ENCODE data around the gene DCAF10. TPM values are rescaled to one million over a fixed set of nuclear protein-coding genes. Genes with fewer than 3 reads are reported as not detected.

The DCAF10 gene
- total and polyA plus RNA-seq, 2 of the 13 experiments (the other 11 are each of a cell fraction or from before 2014, with no cell fraction given), result 9.2 to 20.3 TPM

DNA sequence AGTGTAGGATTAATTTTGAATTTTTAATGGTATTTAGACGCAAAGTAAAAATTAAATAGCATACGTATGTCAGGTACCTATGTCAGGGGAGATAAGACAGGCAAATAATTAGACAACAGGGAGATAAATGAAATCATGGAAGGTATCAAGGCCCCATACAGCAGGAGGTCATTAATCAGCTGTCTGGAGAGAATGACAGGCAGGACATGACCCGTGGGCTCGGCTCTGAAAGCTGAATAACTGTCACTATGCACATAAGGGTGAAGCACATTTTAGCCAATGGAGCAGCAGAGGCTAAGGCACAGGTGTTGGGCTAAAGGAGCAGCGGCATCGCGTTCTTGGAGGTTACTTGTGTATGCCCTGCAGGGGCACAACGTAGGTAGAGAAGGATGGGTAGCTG is 91.5 kb downstream of the DCAF10 start:
- Histone ChIP-seq H3K4me1 (ENCODE audit: insufficient read depth, low read length) (no peaks in the 10 kb centered on the region), H3K79me2 (ENCODE audit: insufficient read depth, low read length) (no peaks in the 10 kb centered on the region), H3K9me3 (ENCODE audit: low read length) (no peaks in the 10 kb centered on the region), H3K4me3 (replicated peaks in 1 of 3; ENCODE audit: insufficient read depth in 1 of 3, low read depth in 2 of 3, low read length in 3 of 3) (no peak overlapping the region), H2AFZ (ENCODE audit: low read length) (no peak overlapping the region), H3K27me3 (ENCODE audit: control insufficient read depth in 1 of 2, insufficient read depth in 2 of 2, low read length in 2 of 2) (no peaks in the 10 kb centered on the region), H3K4me2 (ENCODE audit: low read depth, low read length) (no peak overlapping the region), H3K36me3 (replicated peaks in 1 of 2; ENCODE audit: control insufficient read depth in 1 of 2, insufficient read depth in 2 of 2, low read length in 2 of 2) (peaks cover 5 to 32% of the 10 kb centered on the region in 2 experiments; a peak in 4 of 5 replicates), H4K20me1 (ENCODE audit: insufficient read depth, low read length) (no peaks in the 10 kb centered on the region), H3K27ac (ENCODE audit: extremely low read length, insufficient read depth, low read length) (no peak overlapping the region), H3K9ac (ENCODE audit: insufficient read depth, low read depth, low read length) (no peak overlapping the region)
- intact Hi-C loops (cut with micrococcal nuclease; ENCODE audit: unreplicated experiment), result no loop called here
- BruUV-seq (replicated peaks), result no TSS peak
- in situ Hi-C loops (cut with HindIII; ENCODE audit: extremely low pct_ligation_motif_present, low pct_unique_long_range_greater_than_20kb), result no loop called here
- DNase-seq (ENCODE audit: low spot score), result no peak
- 95% methylated on average over 8 of the region's 8 CpGs for WGBS (ENCODE audit: low lambda C conversion rate)
- ChIA-PET POLR2A (no interaction called here), CTCF (ENCODE audit: low intra/inter-chr PET ratio, low total read pairs) (no interaction called here)
- ATAC-seq, result no peak
- TF ChIP-seq ONECUT2 (CRISPR knock-in tag; IDR thresholded peaks at IDR 0.05) (no peak), ZNF557 (CRISPR knock-in tag; IDR thresholded peaks at IDR 0.05) (no peak), ZNF569 (CRISPR knock-in tag; IDR thresholded peaks at IDR 0.05; ENCODE audit: borderline replicate concordance) (no peak), NONO (IDR thresholded peaks at IDR 0.05) (no peak), NONO (CRISPR knock-in tag; conservative IDR thresholded peaks at IDR 0.05) (no peak), ASH2L (IDR thresholded peaks at IDR 0.05; ENCODE audit: insufficient read length, low read depth, low read length) (no peak), ZFP36L2 (CRISPR knock-in tag; IDR thresholded peaks at IDR 0.05) (no peak)
- TF ChIP-seq, protein P1, sequence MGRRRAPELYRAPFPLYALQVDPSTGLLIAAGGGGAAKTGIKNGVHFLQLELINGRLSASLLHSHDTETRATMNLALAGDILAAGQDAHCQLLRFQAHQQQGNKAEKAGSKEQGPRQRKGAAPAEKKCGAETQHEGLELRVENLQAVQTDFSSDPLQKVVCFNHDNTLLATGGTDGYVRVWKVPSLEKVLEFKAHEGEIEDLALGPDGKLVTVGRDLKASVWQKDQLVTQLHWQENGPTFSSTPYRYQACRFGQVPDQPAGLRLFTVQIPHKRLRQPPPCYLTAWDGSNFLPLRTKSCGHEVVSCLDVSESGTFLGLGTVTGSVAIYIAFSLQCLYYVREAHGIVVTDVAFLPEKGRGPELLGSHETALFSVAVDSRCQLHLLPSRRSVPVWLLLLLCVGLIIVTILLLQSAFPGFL (CRISPR knock-in tag; IDR thresholded peaks at IDR 0.05), result no peak
- FAIRE-seq, result no peak

DNA sequence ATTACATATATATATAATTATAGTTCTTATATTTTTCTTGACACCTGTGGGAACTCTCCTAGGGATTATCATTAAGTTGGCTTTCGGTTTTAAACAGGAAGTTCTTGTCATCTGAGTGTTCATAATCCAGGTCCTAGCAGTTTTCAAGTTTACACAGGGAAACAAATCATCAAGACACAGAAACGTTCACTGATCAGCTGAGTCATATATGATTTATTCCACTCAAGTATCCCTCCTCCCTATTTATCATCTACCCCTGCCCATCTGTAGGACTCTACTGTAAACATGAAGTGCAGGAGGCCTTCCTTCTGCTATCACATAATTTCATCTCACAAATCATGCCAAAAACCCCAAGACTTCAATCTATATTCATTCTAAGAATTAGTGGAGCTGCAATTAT is 97.1 kb downstream of the DCAF10 start:
- Histone ChIP-seq H3K27me3 (ENCODE audit: control insufficient read depth in 1 of 2, insufficient read depth in 2 of 2, low read length in 2 of 2) (no peaks in the 10 kb centered on the region), H3K4me1 (ENCODE audit: insufficient read depth, low read length) (peaks cover 14% of the 10 kb centered on the region), H3K4me3 (replicated peaks in 1 of 3; ENCODE audit: insufficient read depth in 1 of 3, low read depth in 2 of 3, low read length in 3 of 3) (no peak overlapping the region), H3K36me3 (replicated peaks in 1 of 2; ENCODE audit: control insufficient read depth in 1 of 2, insufficient read depth in 2 of 2, low read length in 2 of 2) (peaks cover 5 to 37% of the 10 kb centered on the region in 2 experiments; a peak in 4 of 5 replicates), H2AFZ (ENCODE audit: low read length) (no peak overlapping the region), H3K9ac (ENCODE audit: insufficient read depth, low read depth, low read length) (no peak overlapping the region), H3K27ac (ENCODE audit: extremely low read length, insufficient read depth, low read length) (no peak overlapping the region), H3K9me3 (ENCODE audit: low read length) (no peaks in the 10 kb centered on the region), H3K4me2 (ENCODE audit: low read depth, low read length) (no peak overlapping the region), H3K79me2 (ENCODE audit: insufficient read depth, low read length) (peaks cover 15% of the 10 kb centered on the region), H4K20me1 (ENCODE audit: insufficient read depth, low read length) (no peaks in the 10 kb centered on the region)
- in situ Hi-C loops (cut with HindIII; ENCODE audit: extremely low pct_ligation_motif_present, low pct_unique_long_range_greater_than_20kb) (no loop called here), intact Hi-C loops (cut with micrococcal nuclease; ENCODE audit: unreplicated experiment) (no loop called here)
- FAIRE-seq, result no peak
- ATAC-seq, result no peak
- ChIA-PET POLR2A (no interaction called here), CTCF (ENCODE audit: low intra/inter-chr PET ratio, low total read pairs) (no interaction called here)
- 84% methylated on average over 2 of the region's 2 CpGs for WGBS (ENCODE audit: low lambda C conversion rate)
- TF ChIP-seq AHR (CRISPR knock-in tag; IDR thresholded peaks at IDR 0.05), result no peak
- TF ChIP-seq ZNF7 (CRISPR knock-in tag; IDR thresholded peaks at IDR 0.05), result no peak
- TF ChIP-seq ZSCAN25 (CRISPR knock-in tag; IDR thresholded peaks at IDR 0.05), result no peak
- no peak for TF ChIP-seq PPARG (CRISPR knock-in tag; conservative IDR thresholded peaks at IDR 0.05)
- no peak for TF ChIP-seq FOXC1 (CRISPR knock-in tag; IDR thresholded peaks at IDR 0.05; ENCODE audit: borderline replicate concordance)
- no TSS peak for BruUV-seq (replicated peaks)
- no peak for DNase-seq (ENCODE audit: low spot score)

Data from HepG2 (cell line).